IPS DF 4.7 (cell line): ENCODE data around the gene BUD31.
"Not testable (repeated sequence)": the region's sequence is repeated elsewhere in the genome, so short reads cannot be mapped to it uniquely, and the experiment has no call there.

Experiments used
- DNase-seq: peaks from one replicate; pipeline ENCODE4 v3.0.0-alpha.2; 2013; ENCODE audit warnings: low spot score; ENCODE audit errors: extremely low read depth

Gene BUD31

DNA sequence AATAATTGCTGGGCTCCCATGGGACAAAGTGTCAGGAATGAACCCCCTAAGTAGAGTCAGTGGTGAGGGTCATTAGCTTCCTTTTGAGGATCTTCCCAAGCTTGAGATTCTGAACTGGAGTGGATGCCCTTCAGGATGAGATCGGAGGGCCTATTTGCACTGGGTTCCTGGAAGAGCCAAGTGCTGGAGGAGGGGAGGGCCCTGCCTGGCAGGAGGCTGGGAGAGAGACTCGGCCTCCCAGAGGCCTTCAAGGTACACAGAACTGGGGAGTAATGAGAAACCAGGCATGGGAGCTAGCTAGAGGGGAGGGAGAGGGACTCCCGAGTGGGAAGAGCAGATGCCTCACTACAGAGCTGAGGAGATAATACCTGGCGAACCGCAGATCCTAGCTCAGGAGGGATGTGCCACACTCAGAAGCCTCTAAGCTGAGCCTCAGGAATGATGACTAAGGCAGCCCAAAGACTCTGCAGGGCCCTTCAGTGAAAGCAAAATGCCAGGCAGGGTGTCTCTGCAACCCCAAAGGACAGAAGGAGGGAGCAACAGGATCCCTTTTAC lies 9.8 kb upstream of the BUD31 start:
- DNase-seq, result no peak

DNA sequence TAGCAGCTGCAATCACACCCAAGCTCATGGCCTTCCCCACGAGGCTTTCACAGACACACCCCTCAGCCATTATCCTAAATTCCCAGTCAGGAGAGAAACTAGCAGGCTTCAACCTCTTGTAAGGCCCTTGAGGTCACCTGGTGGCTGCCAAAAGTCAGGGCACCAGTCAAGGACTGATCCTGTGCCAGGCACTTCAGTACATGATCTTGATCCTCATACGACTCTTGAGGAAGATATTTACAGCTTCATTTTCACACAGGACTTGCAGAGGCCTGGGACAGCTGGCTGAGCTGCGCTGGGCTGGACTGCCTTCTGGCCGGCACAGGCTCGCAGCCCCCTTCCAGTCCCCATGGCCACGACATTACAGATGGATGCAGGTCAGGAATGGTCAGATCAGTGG lies 9.2 kb upstream of the BUD31 start:
- no peak for DNase-seq

DNA sequence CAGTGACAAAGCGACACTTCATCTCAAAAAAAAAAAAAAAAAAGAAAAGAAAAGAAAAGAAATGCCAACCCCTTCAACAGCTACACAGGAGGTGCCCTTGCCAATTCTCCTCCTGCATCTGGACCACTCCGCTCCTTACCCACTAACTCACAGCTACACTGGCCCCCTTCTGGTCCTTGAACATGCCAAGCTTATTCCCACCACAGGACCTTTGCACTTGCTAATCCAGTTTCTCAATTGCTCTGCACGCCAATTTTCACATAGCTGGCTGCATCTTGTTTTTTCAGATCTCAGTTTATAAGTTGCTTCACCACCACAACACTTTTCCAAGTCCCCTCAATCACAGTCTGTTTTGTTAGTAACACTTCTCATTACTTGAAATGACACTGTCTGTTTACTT lies 5.9 kb upstream of the BUD31 start:
- DNase-seq, result no peak

DNA sequence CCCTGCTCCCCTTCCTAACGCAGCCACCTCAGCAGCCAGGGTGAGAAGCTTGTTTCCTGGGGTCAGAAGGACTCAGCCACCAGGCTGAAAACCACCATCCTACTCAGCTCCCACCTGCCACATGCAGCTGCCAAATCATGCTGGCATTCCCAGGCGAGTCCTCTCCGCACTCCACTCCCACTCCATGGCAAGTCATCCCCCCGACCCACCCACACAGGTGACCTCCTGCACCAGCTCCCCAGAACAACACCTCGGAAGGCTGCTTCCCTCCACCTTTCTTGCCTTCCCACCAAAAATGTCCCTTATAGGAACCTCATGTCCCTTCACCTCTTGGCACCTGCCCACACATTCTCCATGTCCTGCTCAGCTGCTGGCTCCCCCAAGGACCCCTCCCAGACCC lies 5.0 kb upstream of the BUD31 start:
- DNase-seq, result no peak

GRCh38 chr7:99404235-99404976 lies 4.4 kb upstream of the BUD31 start:
- DNase-seq, result no peak

DNA sequence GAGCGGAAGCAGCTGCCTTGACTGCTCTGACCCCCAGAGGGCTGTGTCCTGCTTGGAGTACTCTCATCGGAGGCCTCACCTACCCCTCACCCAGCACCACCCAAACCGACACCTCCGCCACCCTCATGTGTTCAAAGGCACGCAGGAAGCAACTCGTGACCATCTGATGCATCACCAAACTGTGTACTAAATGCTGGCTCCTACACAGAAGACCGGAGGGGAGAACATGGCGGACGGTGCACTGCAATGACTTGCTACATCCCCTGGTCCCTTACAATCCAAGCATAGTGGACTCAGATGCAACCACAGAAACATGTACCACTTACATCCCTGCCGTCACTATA lies 3.8 kb upstream of the BUD31 start:
- DNase-seq, result no peak

GRCh38 chr7:99406557-99406956 lies 2.2 kb upstream of the BUD31 start:
- DNase-seq, result no peak

- DNase-seq, result no peak
These were observed 844 bp upstream of the BUD31 start for GRCh38 chr7:99407872-99408378.

DNA sequence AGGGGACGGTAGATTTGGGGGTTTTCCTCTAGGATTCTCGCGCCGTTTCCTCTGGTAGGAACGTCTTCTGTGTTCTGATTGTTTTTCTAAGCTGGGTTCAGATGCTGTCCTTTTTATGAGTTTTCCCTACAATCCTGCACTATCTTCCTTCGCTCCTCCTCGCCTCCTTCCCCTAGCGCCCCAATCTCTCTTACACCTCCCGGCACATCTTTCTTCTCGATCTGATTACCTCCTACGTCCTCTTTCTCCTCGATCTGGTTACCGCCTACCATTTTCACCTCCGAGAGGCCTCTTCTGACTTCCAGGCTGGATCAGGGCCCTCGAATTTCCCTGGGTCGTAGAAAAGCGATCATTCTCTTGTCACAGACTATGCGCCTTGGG lies 413 bp downstream of the BUD31 start:
- no peak for DNase-seq

- no peak for DNase-seq
These were observed 1.0 kb downstream of the BUD31 start for GRCh38 chr7:99409806-99410205.

- DNase-seq, result no peak
These were observed 1.9 kb downstream of the BUD31 start for GRCh38 chr7:99410635-99411034.

- not testable (repeated sequence) for DNase-seq
These were observed 6.9 kb downstream of the BUD31 start for GRCh38 chr7:99415513-99416127.

DNA sequence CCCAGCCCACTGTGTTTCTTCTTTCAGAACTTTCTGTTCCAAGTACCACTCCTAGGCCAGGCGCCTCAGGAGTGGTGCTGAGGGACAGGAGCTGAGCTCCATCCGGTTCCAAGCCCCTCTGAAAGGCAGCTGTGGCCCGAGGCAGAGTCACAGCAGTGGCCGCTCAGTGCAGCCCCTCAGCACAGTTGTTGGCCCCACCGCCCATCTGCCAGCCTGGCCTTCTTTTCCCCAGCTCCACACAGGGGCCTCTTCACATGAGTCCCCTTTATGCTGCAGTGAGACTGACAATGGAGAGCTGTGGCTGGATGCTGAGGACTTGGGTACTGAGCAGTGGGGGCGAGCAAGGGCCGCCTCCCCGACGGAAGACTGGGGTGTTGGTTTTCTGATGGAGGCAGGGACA lies 9.5 kb downstream of the BUD31 start:
- no peak for DNase-seq

DNA sequence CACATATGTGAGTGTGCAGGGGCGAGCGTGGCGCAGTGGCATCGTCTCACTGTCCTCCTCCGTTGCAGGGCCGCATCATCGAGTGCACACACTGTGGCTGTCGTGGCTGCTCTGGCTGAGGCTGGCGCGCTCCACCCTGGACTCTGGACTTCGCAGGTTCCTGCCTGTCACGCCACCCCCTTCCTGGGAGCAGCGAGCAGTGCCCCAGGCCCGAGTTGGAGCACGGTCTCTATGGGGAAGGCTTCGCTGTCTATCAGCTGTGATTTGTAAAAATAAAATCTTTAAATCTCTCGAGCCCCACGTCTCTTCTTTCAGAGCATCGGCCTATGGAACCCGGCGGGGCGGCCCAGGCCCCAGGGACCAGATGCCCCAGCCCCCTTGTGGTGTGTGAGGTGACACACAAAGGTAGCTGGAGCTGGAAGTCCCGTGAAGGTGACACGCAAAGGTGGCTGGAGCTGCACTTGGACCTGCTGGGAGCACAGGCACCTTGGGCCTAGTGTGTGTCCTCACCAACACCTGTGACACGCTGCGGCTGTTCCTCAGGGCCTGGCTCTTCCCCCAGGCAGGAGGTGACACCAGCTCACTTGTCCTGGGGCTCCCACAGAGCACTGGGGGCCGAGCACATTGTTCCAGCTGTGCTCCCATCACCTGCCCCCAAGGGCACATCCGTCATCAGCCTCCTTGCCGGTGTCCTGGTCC lies 10.7 kb downstream of the BUD31 start:
- no peak for DNase-seq

DNA sequence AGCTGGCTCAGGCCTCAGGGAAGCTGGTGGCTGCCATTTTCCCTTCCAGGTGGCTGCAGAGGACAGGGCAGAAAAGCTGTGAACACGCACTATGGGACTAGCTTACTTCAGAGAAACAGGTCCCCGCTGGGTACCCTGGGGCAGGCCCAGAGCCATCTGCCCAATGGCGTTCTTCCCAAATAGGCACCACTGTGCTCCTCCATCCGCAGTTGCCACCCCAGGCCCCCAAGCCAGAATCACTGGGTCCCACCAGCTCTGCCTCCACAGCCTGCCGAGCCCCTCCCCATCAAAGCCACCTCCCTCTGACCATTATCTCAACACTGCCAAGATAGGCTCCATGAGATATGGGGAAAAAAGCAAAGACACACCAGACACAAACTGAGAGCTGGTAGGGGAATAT lies 11.4 kb downstream of the BUD31 start:
- DNase-seq, result no peak

DNA sequence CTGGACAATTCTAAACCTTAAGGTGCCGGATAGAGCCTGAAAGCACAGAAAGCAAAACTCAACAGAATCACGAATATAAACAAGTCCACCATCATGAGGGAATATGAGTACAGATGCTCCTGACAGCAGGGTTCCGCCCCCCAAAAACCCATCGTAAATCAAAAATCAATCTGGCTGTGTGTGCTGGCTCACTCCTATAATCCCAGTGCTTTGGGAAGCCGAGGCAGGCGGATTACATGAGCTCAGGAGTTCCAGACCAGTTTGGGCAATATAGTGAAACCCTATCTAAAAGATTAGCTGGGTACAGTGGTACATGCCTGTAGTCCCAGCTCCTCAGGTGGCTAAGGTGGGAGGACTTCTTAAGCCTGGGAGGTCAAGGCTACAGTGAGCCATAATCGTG lies 12.2 kb downstream of the BUD31 start:
- DNase-seq, result no peak

GRCh38 chr7:99422186-99422585 lies 13.4 kb downstream of the BUD31 start:
- DNase-seq, result no peak

DNA sequence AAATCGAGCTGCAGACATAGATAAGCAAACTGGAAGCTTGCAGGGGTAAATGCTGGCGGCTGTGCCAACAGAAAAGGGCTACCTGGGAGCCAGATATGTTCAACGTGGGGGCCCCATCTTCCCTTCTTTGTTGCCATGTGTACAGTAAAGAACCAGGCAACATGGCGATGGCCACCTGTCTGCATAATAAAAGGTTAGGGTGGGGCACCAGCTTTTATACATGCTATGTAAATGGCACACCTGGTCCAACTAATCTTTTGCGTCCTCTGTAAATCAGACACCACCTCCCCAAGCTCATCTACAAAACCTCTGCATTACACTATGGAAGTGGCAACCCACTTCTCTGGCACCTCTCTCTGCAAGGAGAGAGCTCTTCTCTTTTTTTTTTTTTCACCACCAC lies 13.9 kb downstream of the BUD31 start:
- no peak for DNase-seq

- no peak for DNase-seq
These were observed 16.4 kb downstream of the BUD31 start for GRCh38 chr7:99424932-99425730.

GRCh38 chr7:99428972-99429566 lies 20.3 kb downstream of the BUD31 start:
- DNase-seq, result no peak

GRCh38 chr7:99429756-99430155 lies 21.0 kb downstream of the BUD31 start:
- no peak for DNase-seq
